ENCODE measurements around the gene GCH1.
A peak's percentile ranks its signal among the peaks of the same experiment; 100 is the strongest.

Gene GCH1

DNA sequence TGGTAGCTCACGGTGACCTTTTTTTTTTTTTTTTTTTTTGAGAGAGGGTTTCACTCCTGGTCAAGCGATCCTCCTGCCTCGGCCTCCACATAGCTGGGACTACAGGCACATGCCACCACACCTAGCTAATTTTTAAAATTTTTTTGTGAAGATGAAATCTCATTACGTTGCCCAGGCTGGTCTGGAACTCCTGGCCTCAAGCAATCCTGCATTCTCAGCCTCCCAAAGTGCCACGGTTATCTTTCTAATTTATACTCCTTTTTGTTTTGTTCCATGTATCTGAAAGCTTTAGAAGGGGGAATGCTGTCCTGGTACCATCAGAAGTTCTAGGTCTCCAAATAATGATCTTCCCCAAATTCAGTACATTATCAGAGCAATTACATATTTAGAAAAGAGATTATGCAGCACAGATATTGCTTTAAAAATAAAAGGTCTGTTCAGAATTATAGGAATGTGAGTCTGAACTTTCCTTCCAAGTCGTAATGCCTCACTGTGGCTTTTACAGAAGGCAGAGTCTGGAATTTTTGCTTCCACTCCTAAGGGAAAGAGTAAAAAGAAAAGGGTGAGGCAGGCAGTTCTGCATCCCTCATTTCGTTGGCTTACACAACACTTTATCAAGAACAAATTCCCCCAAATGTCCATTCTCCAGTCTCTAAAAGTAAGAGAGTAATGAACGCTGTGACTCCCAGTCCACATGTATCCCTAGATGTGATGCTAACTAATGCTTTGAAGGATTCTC is 73.0 kb downstream of the GCH1 start:
- Mint-ChIP-seq H3K27ac (no peak overlapping the region), H3K4me1 (no peaks in the 10 kb centered on the region), H3K9me3 (peaks cover 14 to 18% of the 10 kb centered on the region in 2 donors), H3K4me3 (no peak overlapping the region), H3K27me3 (no peaks in the 10 kb centered on the region)
- DNase-seq (no peak), ATAC-seq (no peak)

DNA sequence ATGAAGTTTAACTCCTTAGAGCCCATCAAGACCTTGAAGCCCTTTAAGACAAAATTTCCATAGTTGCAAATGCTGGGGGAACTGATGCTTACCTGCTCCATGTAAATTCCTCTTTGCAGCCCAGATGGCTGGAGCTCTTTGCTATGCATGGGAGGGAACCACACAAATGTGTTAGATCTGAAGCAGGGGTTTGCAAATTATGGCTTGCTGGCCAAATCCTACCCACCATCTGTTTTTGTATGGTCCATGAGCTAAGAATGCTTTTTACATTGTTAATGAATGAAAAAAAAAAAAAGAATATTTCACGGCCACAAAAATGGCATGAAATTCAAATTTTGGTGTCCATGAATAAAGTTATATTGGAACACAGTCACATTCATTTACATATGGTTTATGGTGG is 74.6 kb downstream of the GCH1 start:
- Mint-ChIP-seq H3K4me1 (no peaks in the 10 kb centered on the region), H3K27ac (no peak overlapping the region), H3K27me3 (no peaks in the 10 kb centered on the region), H3K4me3 (no peak overlapping the region), H3K9me3 (peaks cover 25 to 30% of the 10 kb centered on the region in 2 donors)
- DNase-seq = no peak
- ATAC-seq = no peak

DNA sequence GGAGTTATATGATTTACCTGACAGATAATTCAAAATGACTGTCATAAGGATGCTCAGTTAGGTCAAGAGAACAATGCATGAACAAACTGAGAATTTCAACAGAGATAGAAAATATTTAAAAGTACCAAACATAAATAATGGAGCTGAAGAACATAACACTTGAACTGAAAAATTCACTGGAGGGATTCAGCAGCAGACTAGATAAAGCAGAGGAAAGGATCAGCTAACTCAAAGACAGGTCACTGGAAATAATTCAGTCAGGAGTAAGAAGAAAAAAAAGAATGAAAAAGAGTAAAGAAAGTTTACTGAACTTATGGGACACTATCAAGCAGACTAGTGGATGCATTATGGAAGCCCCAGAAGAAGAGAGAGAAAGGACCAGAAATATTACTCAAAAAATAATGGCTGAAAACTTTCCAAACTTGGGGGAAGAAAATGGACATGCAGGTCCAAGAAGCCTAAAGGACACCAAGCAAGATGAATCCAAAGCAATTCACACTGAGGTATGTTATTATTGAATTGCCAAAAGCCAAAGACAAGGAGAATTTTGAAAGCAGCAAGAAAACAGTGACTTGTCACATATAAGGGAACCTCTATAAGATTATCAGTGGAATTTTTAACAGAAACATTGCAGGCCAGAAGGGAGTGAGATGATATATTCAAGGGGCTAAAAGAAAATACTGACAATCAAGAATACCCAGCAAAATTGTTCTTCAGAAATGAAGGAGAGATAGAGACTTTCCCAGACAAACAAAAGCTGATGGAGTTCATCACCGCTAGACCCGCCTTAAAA is 78.7 kb downstream of the GCH1 start:
- Mint-ChIP-seq H3K4me1 (no peaks in the 10 kb centered on the region), H3K27ac (no peak overlapping the region)
- DNase-seq = no peak

DNA sequence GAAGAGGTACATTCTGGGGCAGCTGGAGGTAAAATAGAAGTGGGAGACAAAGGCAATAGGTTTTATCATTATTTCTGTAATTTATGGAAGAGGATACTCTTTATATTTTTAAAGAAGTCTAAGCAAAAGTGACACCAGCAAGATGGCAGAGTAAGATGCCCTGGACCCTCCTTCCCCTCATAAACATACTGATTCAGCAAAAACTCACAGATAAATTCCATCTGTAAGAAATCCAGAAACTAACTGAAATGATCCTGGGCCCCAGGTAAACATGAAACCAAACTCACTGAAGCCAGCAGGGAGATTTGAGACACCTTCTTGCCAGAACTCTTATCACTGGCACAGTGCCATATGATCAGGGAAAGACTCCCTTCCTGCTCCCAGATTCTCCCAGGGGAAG is 79.9 kb downstream of the GCH1 start:
- peaks cover 17 to 30% of the 10 kb centered on the region in 2 donors for H3K9me3 Mint-ChIP-seq
- no peak for ATAC-seq

More for the DNA sequence above, 78.7 kb downstream of the GCH1 start:
- no peak for ATAC-seq
- no peak overlapping the region for H3K4me3 Mint-ChIP-seq
- peaks cover 12% of the 10 kb centered on the region for H3K27me3 Mint-ChIP-seq
- H3K9me3 Mint-ChIP-seq = peaks cover 17 to 30% of the 10 kb centered on the region in 2 donors

DNA sequence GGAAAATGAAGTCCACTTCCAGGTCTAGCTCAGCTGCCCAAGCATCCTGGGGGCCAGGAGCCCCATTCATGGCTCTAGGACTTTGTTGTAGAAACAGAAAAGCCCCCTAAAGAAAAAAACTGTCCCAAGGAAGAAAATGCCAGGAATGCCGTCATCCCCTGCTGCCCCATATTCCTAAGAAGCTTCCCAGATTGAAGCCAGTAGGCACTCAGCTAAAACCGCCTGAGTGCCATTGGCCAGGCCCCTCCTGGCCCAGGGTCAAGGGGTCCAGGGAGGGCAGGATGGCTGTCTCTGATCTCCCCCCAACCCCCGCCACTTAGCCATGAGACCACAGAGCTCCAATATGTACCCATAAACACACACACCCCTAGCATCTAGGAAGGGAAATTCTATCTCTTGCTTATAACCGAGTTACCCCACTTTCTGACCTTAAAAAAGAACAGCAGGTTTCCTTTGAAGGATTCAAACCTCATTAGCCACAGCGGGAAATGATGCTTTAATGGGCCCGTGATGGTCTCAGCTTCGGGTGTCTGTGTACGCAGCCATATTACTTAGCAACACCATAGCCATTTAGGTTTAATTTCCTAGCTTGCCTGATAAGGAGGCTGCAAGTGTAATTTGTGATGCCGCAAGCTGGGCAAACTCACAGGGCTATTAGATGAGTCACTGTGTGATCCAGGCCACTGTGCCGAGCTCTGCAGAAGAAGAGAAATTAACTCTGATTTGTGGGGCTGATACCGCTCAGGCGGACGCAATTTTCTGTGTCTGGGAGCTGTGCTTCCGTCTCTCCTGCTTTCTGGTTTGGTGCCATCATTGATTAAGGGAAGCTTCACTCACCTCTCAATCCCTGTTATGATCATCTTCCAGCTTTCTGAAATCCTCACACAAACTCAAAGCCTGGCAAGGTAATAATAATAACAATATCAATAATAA is 84.2 kb downstream of the GCH1 start:
- Mint-ChIP-seq H3K9me3 (peaks cover 0 to under 1% of the 10 kb centered on the region in 2 donors), H3K4me3 (no peak overlapping the region), H3K4me1 (no peaks in the 10 kb centered on the region), H3K27me3 (peaks cover 19% of the 10 kb centered on the region), H3K27ac (peak overlapping the region in 1 of 2 donors; percentile 37)
- ATAC-seq = no peak
- no peak for DNase-seq

More for the DNA sequence above, 79.9 kb downstream of the GCH1 start:
- H3K27me3 Mint-ChIP-seq = peaks cover 12% of the 10 kb centered on the region
- no peak overlapping the region for H3K4me3 Mint-ChIP-seq
- H3K4me1 Mint-ChIP-seq = no peaks in the 10 kb centered on the region
- DNase-seq = no peak
- no peak overlapping the region for H3K27ac Mint-ChIP-seq

DNA sequence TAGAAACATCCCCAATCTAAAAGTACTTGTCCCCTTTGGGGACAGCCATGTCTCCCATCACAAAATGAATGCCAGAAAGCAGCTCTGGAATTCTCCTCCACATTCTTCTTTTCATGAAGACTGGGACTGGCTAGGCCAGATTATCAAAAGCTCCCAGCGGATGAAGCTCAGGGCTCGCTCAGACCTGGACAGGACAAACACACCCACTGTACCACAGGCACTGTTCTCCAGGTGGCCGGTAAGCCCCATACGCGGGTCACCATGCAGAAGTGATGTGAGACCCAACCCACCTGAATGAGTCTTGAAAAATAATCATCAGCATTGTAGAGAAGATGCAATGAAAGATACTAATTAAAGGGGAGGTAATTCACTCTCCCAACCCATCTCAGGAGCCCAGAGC is 85.1 kb downstream of the GCH1 start:
- Mint-ChIP-seq H3K4me3 (no peak overlapping the region), H3K9me3 (no peaks in the 10 kb centered on the region), H3K27ac (no peak overlapping the region), H3K4me1 (no peaks in the 10 kb centered on the region), H3K27me3 (peaks cover 25% of the 10 kb centered on the region)
- DNase-seq (no peak), ATAC-seq (no peak)

DNA sequence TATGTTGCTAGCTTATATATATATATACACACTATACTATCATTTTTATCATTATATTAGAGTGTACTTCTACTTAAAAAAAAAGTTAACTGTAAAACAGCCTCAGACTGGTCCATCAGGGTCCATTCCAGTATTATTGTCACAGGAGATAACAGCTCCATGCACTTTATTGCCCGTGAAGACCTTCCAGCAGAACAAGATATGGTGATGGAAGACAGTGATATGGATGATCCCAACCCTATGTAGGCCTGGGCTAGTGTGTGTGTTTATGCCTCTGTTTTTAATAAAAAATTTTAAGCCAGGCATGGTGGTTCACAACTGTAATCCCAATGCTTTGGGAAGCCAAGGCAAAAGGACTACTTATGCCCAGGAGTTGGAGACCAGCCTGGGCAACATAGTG is 86.2 kb downstream of the GCH1 start:
- DNase-seq = no peak
- Mint-ChIP-seq H3K4me3 (no peak overlapping the region), H3K9me3 (no peaks in the 10 kb centered on the region), H3K27me3 (peaks cover 29% of the 10 kb centered on the region), H3K27ac (no peak overlapping the region), H3K4me1 (no peaks in the 10 kb centered on the region)
- no peak for ATAC-seq

DNA sequence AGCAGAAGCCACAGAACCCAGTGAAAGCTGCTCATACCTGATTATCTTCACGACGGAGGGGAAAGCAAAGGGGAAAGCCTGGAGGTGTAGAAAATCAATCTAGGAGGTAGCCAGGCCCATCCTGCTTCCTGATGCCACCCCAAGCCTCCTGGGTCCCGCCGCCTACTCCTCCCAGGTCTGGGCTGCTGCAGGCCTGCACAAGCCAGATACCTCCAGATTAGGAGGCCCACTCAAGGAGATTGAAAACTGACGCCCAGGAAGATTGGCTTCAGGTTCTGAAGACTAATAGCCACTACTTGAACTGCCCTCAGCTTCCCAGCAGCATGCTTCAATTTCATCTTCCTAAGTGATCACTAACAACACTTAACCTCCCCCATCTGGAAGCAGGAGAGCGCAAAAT is 87.1 kb downstream of the GCH1 start:
- DNase-seq (no peak), ATAC-seq (no peak)
- Mint-ChIP-seq H3K27me3 (peaks cover 36% of the 10 kb centered on the region), H3K4me1 (no peaks in the 10 kb centered on the region), H3K9me3 (no peaks in the 10 kb centered on the region), H3K4me3 (no peak overlapping the region), H3K27ac (no peak overlapping the region)

DNA sequence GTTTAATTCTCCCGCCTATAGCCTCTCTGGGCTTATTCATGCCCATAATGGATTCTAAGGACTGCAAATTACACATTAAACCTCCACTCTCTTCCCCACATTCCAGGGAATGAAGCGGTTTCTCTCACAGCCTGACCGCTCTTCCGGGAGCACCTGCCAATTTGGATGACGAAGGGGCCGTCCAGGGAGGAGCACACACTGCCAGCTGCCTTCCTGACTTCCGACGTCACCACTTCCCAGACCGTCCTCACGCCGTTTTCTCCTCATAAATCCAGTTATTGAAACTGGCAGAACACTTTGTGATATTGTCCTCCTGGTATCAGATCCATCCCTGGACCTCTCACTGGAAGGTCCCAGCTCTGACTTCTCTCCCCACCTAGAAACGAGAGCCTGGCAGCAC is 87.6 kb downstream of the GCH1 start:
- no peaks in the 10 kb centered on the region for H3K9me3 Mint-ChIP-seq
- H3K27ac Mint-ChIP-seq = no peak overlapping the region
- no peak for DNase-seq
- peaks cover 32% of the 10 kb centered on the region for H3K27me3 Mint-ChIP-seq
- no peak for ATAC-seq
- no peak overlapping the region for H3K4me3 Mint-ChIP-seq
- peaks cover under 1% of the 10 kb centered on the region for H3K4me1 Mint-ChIP-seq

DNA sequence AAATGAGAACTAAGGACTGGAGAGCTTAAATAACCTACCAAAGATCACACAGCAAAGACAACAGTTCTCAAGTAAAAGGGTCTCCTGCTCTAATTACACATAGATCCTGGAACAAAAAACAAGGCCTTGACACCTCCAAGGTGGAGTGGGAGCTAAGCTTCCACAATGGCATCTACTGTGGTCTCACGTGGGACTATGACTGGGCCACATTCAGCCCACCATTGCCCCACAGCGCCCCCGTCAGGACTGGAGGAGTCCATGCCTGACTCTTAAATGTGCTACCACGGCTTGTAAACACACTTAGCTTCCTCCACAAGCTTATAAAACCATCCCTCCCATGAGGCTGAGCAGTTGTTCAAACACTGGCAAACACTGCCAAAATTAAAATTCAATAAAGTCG is 88.5 kb downstream of the GCH1 start:
- peaks cover 7% of the 10 kb centered on the region for H3K4me1 Mint-ChIP-seq
- no peak overlapping the region for H3K27ac Mint-ChIP-seq
- H3K4me3 Mint-ChIP-seq = no peak overlapping the region
- peaks cover 28% of the 10 kb centered on the region for H3K27me3 Mint-ChIP-seq
- no peaks in the 10 kb centered on the region for H3K9me3 Mint-ChIP-seq
- peak; percentile 71 for ATAC-seq
- DNase-seq = peak; percentile 36 to 48

DNA sequence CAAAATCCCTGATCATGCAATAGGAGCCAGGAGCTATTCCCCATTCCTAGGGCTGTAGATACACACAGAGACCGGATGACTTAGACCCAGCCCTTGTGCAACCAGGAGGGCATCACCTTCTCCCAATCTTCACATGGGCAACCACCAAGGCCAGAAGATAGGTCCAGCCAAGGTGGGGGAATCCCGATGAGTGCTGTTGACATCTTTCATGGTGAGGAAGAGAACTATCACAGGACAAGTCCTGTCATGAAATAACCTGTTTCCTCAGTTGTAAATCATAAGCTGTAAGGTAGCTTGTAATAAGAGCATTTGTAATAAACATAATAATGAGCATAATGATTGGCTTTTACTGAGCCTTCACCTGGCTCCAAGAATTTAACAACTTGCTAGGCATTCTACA is 89.5 kb downstream of the GCH1 start:
- DNase-seq (no peak), ATAC-seq (no peak)
- H3K4me1 Mint-ChIP-seq = peaks cover 7% of the 10 kb centered on the region
- peaks cover 28% of the 10 kb centered on the region for H3K27me3 Mint-ChIP-seq
- no peak overlapping the region for H3K27ac Mint-ChIP-seq
- H3K4me3 Mint-ChIP-seq = no peak overlapping the region
- no peaks in the 10 kb centered on the region for H3K9me3 Mint-ChIP-seq

DNA sequence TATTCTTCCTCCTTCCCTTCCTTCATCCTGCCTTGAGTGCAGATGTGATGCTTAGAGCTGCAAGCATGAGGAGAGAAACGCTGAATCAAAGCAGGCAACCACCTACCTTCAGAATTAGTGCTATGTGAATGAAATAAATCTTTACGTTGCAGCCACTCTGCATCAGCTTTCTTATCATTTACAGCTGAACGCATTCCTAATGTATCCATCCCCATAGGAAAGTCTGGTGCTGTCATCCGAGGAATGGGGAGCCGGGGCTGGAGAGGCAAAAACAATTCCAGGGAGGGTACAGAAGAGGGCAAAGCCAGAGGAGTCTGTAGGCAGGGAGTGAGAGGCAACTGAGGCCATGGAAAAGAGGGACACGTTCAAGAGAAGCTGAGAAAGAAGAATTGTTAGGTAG is 90.0 kb downstream of the GCH1 start:
- H3K27me3 Mint-ChIP-seq = peaks cover 28% of the 10 kb centered on the region
- H3K4me3 Mint-ChIP-seq = no peak overlapping the region
- ATAC-seq = no peak
- H3K9me3 Mint-ChIP-seq = no peaks in the 10 kb centered on the region
- peaks cover 7% of the 10 kb centered on the region for H3K4me1 Mint-ChIP-seq
- no peak for DNase-seq
- no peak overlapping the region for H3K27ac Mint-ChIP-seq

DNA sequence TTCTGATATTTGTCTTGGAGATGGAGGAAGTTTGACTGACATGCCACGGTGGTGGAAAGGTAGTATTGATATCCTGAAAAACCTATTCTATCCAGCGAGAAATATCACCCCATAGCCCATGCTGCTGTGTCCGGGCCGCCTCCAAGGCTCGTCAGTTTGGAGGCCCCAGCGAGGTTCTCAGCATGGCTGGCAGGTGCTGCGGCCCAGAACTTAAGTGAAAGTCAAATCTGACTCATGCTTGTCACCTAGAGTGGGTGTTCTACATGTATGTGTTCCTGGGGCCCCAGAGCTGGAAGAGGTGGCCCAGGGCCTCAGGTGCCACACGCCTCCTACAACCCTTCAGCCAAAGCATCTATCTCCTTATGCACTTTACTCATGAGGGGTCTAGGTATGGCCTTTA is 92.9 kb downstream of the GCH1 start:
- Mint-ChIP-seq H3K9me3 (no peaks in the 10 kb centered on the region), H3K27me3 (peaks cover 35% of the 10 kb centered on the region), H3K4me1 (peaks cover 16% of the 10 kb centered on the region), H3K27ac (no peak overlapping the region), H3K4me3 (no peak overlapping the region)
- DNase-seq = no peak
- no peak for ATAC-seq

DNA sequence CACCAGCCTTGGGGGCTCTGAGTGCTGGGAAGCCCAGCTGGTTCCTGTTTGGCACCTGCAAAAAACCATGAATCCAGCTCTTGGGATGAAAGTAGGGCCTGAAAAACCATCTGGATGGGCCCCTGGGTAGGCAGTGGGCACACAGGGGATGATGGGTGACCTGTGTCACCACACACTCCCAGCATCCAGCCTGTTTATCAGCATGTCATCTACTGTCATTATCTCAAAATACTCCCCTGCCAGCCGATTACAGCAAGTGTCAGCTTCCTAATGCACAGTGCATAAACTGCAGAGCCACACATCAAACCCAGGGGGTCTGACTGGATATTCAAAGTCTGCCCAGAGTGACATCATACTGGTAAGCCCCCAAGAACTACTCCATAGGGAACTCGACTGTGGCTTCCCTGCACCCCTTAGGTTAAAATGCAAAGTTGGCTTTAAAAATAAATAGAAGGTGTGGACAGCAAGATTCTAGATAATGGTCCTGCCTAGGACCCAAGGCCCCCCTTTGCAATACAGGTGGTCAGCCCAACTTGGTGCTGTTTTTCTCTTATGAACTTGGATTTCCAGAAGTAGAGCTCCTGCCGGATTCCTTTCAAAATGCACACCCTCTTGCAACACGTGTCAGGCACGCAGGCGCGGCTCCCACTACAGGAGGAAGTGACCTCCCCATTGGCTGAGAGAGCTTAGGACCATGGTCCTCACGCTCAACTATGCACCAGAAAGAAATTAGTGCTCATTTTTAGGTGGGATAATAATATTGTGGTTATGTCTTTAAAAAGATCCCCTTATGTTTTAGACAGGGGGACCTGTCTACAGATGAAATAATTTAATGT is 94.1 kb downstream of the GCH1 start:
- Mint-ChIP-seq H3K27me3 (peaks cover 46% of the 10 kb centered on the region), H3K27ac (no peak overlapping the region), H3K4me3 (no peak overlapping the region), H3K9me3 (no peaks in the 10 kb centered on the region), H3K4me1 (peaks cover 16% of the 10 kb centered on the region)
- ATAC-seq = no peak
- DNase-seq = no peak

DNA sequence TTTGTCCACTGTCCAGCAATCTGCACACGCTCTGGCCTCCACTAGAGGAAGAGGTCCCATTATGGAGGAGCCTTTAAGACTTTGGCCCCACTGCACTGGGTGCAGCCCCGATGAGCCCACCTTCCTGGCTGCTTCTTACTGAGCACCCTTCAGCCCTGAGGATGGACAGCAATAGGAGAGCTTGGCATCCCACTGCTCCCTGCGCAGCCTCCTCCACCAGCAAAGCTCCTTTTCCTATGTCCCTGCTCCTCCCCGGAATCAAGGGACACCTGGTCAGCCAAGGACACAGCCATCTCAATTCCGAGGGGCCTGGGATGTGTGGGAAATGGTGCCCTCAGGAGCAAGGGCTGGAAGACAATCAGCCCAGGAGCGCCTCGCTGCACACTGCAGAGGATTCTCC is 94.7 kb downstream of the GCH1 start:
- no peak for ATAC-seq
- Mint-ChIP-seq H3K4me1 (peaks cover 16% of the 10 kb centered on the region), H3K9me3 (no peaks in the 10 kb centered on the region), H3K4me3 (no peak overlapping the region), H3K27me3 (peaks cover 46% of the 10 kb centered on the region), H3K27ac (no peak overlapping the region)
- no peak for DNase-seq

Measured in stimulated activated naive CD8-positive, alpha-beta T cell treated with anti-CD3 and anti-CD28 coated beads, Interleukin-15, amount 100 ng/mL, for 72 hours (primary cell).